ENCODE results near the gene SUPT3H. TPM values are rescaled to one million over a fixed set of nuclear protein-coding genes. Genes with fewer than 3 reads are reported as not detected.

The SUPT3H gene
- total and polyA plus RNA-seq, 2 donors (not counting 1 experiment from before 2014, with no cell fraction given), result 5.5 to 12.4 TPM

DNA sequence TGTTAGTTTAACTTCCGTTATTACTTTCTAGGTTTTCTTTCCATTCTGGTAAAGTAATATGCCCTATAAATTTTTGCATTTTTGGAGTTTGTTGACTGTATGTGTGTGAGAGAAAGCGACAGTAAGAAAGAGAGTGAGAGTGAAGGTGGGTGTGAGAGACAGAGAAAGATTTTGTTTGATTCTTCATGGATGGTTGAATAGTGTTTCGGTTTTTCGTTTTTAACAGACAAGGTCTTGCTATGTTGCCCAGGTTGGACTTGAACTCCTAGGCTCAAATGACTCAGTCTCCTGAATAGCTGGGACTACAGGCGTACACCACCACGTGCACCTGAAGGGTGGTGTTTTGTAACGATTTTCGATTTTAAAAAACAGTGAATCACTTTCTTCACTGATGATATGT is 378.7 kb downstream of the SUPT3H start:
- H3K27ac ChIP-seq (ENCODE audit: low read length in 2 of 2), result no peak overlapping the region
- no peak overlapping the region for H3K4me3 ChIP-seq (ENCODE audit: control extremely low read depth in 1 of 5, extremely low read depth in 1 of 5, insufficient read depth in 1 of 5, low read depth in 2 of 5, low read length in 4 of 5)
- no peaks in the 10 kb centered on the region for H4K20me1 ChIP-seq (ENCODE audit: control insufficient read depth, insufficient read depth, low read length, poor library complexity, severe bottlenecking)
- no peaks in the 10 kb centered on the region for H3K4me1 Mint-ChIP-seq
- H3K36me3 ChIP-seq (replicated peaks in 1 of 2; ENCODE audit: control extremely low read depth in 1 of 2, control insufficient read depth in 1 of 2, extremely low read depth in 1 of 2, insufficient read depth in 2 of 2, low read length in 1 of 2), result no peaks in the 10 kb centered on the region
- H3K27me3 ChIP-seq (replicated peaks in 1 of 4; ENCODE audit: control extremely low read depth in 1 of 4, control insufficient read depth in 3 of 4, insufficient read depth in 4 of 4, low read length in 3 of 4), result no peaks in the 10 kb centered on the region
- ChIA-PET POLR2A (no interaction called here), CTCF (no interaction called here)
- H3K27me3 Mint-ChIP-seq, result no peaks in the 10 kb centered on the region
- no peak overlapping the region for H3K4me2 ChIP-seq (replicated peaks; ENCODE audit: low read depth, low read length, poor library complexity, severe bottlenecking)
- no peaks in the 10 kb centered on the region for H3K9me3 Mint-ChIP-seq (ENCODE audit: insufficient read depth)
- 76% methylated on average over 3 of the region's 8 CpGs for WGBS (ENCODE audit: insufficient coverage)
- H2AFZ ChIP-seq (ENCODE audit: insufficient read depth, low read depth, low read length, poor library complexity, severe bottlenecking), result no peak overlapping the region
- no peak for ATAC-seq (ENCODE audit: low read depth)
- intact Hi-C loops (cut with micrococcal nuclease), result no loop called here
- H3K27ac Mint-ChIP-seq, result no peak overlapping the region
- no peak overlapping the region for H3K4me3 Mint-ChIP-seq
- no peak for DNase-seq
- no peaks in the 10 kb centered on the region for H3K9me3 ChIP-seq (ENCODE audit: control extremely low read depth in 1 of 3, control insufficient read depth in 2 of 3, insufficient read depth in 1 of 3, low read length in 2 of 3)
- no peaks in the 10 kb centered on the region for H3K4me1 ChIP-seq (ENCODE audit: control insufficient read depth in 2 of 2, insufficient read depth in 2 of 2, low read length in 2 of 2)
- H3K79me2 ChIP-seq (ENCODE audit: control insufficient read depth, insufficient read depth, low read length), result no peaks in the 10 kb centered on the region
- no peak for TF ChIP-seq CTCF (IDR thresholded peaks at IDR 0.05)
- no peak for TF ChIP-seq EZH2 (IDR thresholded peaks at IDR 0.05; ENCODE audit: borderline replicate concordance, insufficient read depth, low read depth, low read length, poor library complexity, severe bottlenecking)
- H3K9ac ChIP-seq (ENCODE audit: low read length), result no peak overlapping the region

GRCh38 chr6:44995486-44996132 is 382.1 kb downstream of the SUPT3H start:
- H3K79me2 ChIP-seq (ENCODE audit: control insufficient read depth, insufficient read depth, low read length), result no peaks in the 10 kb centered on the region
- H2AFZ ChIP-seq (ENCODE audit: insufficient read depth, low read depth, low read length, poor library complexity, severe bottlenecking), result no peak overlapping the region
- no peaks in the 10 kb centered on the region for H3K27me3 ChIP-seq (replicated peaks in 1 of 4; ENCODE audit: control extremely low read depth in 1 of 4, control insufficient read depth in 3 of 4, insufficient read depth in 4 of 4, low read length in 3 of 4)
- no peaks in the 10 kb centered on the region for H3K4me1 ChIP-seq (ENCODE audit: control insufficient read depth in 2 of 2, insufficient read depth in 2 of 2, low read length in 2 of 2)
- no peak overlapping the region for H3K9ac ChIP-seq (ENCODE audit: low read length)
- no peak overlapping the region for H3K27ac ChIP-seq (ENCODE audit: low read length in 2 of 2)
- H3K9me3 ChIP-seq (ENCODE audit: control extremely low read depth in 1 of 3, control insufficient read depth in 2 of 3, insufficient read depth in 1 of 3, low read length in 2 of 3), result no peaks in the 10 kb centered on the region
- intact Hi-C loops (cut with micrococcal nuclease), result no loop called here
- no peaks in the 10 kb centered on the region for H3K27me3 Mint-ChIP-seq
- no peak overlapping the region for H3K4me3 ChIP-seq (ENCODE audit: control extremely low read depth in 1 of 5, extremely low read depth in 1 of 5, insufficient read depth in 1 of 5, low read depth in 2 of 5, low read length in 4 of 5)
- no peak for ATAC-seq (ENCODE audit: low read depth)
- H4K20me1 ChIP-seq (ENCODE audit: control insufficient read depth, insufficient read depth, low read length, poor library complexity, severe bottlenecking), result no peaks in the 10 kb centered on the region
- H3K4me1 Mint-ChIP-seq, result no peaks in the 10 kb centered on the region
- no peak overlapping the region for H3K4me3 Mint-ChIP-seq
- H3K4me2 ChIP-seq (replicated peaks; ENCODE audit: low read depth, low read length, poor library complexity, severe bottlenecking), result no peak overlapping the region
- ChIA-PET POLR2A (no interaction called here), CTCF (no interaction called here)
- H3K9me3 Mint-ChIP-seq (ENCODE audit: insufficient read depth), result no peaks in the 10 kb centered on the region
- no peak for DNase-seq
- TF ChIP-seq EZH2 (IDR thresholded peaks at IDR 0.05; ENCODE audit: borderline replicate concordance, insufficient read depth, low read depth, low read length, poor library complexity, severe bottlenecking), result no peak
- TF ChIP-seq CTCF (IDR thresholded peaks at IDR 0.05), result no peak
- no peak overlapping the region for H3K27ac Mint-ChIP-seq
- no CpG with 5 or more reads among the region's 3 CpGs for WGBS (ENCODE audit: insufficient coverage)
- no peaks in the 10 kb centered on the region for H3K36me3 ChIP-seq (replicated peaks in 1 of 2; ENCODE audit: control extremely low read depth in 1 of 2, control insufficient read depth in 1 of 2, extremely low read depth in 1 of 2, insufficient read depth in 2 of 2, low read length in 1 of 2)

All from B cell (primary cell).